HG02678 (cell line): ENCODE measurements around the gene TMEM256.

ENCODE experiments used
- ATAC-seq: cut with Tn5 transposase; IDR thresholded peaks from one replicate; pipeline ENCODE4 v1.9.1; 2021; ENCODE audit warnings: mild to moderate bottlenecking, moderate library complexity; ENCODE audit not compliant: unreplicated experiment

TMEM256 gene

GRCh38 chr17:7431231-7431630 lies 27.3 kb upstream of the TMEM256 start:
- ATAC-seq, result no peak

DNA sequence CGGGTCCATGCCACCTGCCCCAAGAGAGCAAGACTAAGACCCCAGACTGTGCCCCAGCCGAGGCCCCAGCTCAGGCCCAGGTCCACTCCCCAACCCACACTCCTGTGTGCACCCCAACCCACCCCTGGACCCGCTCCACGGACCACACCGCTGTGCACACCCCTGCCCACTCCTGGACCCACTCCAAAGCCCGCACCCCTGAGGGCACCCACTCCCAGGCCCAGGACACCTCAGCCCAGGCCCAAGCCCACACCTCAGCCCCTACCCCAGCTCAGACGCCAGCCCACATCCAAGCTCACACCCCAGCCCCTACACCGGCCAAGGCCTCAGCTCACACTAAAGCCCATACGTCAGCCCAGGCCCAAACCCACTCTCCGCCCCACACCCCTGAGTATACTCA lies 25.8 kb upstream of the TMEM256 start:
- ATAC-seq, result no peak

GRCh38 chr17:7428557-7428956 lies 24.7 kb upstream of the TMEM256 start, which contains the start of gene SPEM3:
Gene SPEM3 (plus strand): TSS chr17:7428857. CDS start chr17:7428903, 46 bp downstream.
- no peak for ATAC-seq

DNA sequence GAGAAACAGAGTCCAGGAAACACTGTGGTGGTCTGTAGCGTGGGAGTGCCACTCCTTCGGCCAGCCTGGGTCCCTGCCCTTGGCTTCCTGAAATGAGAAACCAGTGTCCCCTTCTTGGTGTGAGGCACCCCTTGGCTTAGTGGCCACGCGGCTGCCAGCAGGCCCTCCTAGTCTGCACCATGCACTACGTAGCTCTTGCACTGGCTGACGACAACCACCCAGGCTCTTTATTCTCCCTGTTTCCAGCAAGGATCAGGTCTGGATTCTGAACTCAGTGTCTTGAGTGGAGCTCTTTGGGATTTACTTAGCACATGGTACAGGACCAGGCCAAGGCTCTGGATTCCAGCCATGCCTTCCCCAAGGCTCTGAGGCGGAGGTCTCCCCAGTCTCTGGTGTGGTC lies 23.7 kb upstream of the TMEM256 start:
- no peak for ATAC-seq

GRCh38 chr17:7426896-7427489 lies 23.1 kb upstream of the TMEM256 start:
- no peak for ATAC-seq

- no peak for ATAC-seq
Measured at GRCh38 chr17:7426203-7426863, 22.4 kb upstream of the TMEM256 start.

GRCh38 chr17:7425756-7426155 lies 21.9 kb upstream of the TMEM256 start:
- ATAC-seq, result no peak

DNA sequence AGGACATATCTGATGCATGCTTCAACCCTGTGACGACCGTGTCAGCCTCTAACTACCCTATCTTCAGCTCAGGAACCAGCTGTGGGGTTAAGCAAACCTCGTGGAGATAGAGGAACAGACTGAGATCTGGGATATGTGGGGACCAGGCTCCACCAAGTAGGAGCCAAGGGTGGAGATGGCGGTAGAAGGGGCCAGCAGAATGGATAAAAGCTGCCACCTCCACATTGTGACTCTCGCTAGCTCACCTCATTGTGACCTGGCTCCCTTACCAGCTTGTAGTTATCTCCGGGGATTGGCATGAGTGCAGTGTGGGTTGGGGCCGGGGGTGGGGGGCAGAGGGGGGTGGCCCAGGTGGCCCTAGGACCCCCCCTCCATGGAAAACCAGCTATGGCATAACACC lies 21.4 kb upstream of the TMEM256 start, which contains the start of gene SPEM2:
Gene SPEM2 (plus strand): TSS at position 301 of the 400 bp plus-strand sequence. CDS start 73 bp downstream, at position 374.
- ATAC-seq, result no peak

GRCh38 chr17:7423679-7424078 lies 19.8 kb upstream of the TMEM256 start:
- no peak for ATAC-seq

GRCh38 chr17:7421186-7421585 lies 17.3 kb upstream of the TMEM256 start:
- no peak for ATAC-seq

GRCh38 chr17:7419819-7420610 lies 16.1 kb upstream of the TMEM256 start, which contains the start of gene SPEM1:
Gene SPEM1 (plus strand): TSS chr17:7420324. CDS start chr17:7420385, 61 bp downstream.
- ATAC-seq, result no peak

DNA sequence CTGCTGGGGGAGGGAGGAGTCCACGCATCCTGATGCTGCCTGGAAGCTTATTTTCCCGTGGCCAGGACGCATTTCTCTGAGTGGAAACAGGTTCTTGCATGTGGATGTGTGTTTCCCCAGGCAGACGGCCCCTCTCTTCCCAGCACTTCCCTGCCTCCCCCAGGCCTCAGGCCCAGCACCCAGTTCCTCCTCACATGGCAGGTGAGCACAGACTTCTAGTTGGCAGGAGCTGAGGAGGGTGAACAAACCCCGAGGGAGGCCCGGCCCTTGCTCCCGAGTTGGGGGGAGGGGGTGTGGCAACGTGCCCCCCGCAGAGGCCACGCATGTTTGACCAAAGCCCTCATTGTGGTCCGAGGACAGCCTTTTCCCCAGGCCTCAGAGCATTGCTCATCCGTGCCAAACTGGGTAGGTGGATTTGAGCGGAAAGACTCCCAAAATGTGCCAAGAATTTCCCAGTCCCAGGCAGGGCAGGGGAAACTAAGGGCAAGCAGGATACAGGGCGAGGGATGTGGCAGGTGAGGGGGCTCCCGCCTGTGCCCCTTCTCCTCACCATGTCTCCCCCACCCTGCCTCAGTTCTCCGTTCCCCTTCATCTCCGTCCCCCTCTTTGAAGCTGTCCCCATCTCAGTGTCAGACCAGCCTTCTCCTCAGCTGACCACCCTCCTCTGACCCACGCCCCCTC lies 14.7 kb upstream of the TMEM256 start:
- no peak for ATAC-seq

DNA sequence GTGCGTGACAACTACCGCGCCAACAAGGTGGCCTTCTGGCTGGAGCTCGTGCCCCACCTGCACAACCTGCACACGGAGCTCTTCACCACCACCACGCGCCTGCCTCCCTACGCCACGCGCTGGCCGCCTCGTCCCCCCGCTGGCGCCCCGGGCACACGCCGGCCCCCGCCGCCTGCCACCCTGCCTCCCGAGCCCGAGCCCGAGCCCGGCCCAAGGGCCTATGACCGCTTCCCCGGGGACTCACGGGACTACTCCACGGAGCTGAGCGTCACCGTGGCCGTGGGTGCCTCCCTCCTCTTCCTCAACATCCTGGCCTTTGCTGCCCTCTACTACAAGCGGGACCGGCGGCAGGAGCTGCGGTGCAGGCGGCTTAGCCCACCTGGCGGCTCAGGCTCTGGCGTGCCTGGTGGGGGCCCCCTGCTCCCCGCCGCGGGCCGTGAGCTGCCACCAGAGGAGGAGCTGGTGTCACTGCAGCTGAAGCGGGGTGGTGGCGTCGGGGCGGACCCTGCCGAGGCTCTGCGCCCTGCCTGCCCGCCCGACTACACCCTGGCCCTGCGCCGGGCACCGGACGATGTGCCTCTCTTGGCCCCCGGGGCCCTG lies 13.3 kb upstream of the TMEM256 start:
- ATAC-seq, result no peak

DNA sequence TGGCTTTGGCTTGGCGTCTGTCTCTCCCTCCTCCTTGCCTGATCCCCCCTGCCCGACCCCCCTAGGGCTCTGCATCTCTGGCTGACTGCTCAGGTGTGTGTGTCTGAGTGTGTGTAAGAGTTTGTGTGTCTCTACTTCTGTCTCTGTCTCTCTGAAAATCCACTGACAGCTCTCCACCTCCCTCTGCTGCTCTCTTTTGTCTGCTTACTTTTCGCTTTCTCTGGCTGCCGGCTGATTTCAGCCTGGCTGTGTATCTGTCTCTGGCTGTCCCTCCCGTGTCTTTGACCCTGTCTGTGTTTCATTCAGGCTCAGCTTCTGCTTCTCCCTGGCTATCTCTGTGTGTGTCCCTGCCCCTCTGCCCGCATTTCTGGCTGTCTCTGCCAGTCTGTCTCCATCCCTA lies 12.4 kb upstream of the TMEM256 start:
- ATAC-seq, result no peak

GRCh38 chr17:7415784-7416183 lies 11.9 kb upstream of the TMEM256 start:
- no peak for ATAC-seq

GRCh38 chr17:7414837-7415236 lies 10.9 kb upstream of the TMEM256 start:
- ATAC-seq, result no peak

- ATAC-seq, result no peak
Measured at GRCh38 chr17:7413346-7413985, 9.6 kb upstream of the TMEM256 start.

- no peak for ATAC-seq
Measured at GRCh38 chr17:7411427-7411750, 7.5 kb upstream of the TMEM256 start.

- ATAC-seq, result no peak
Measured at GRCh38 chr17:7410634-7411426, 6.9 kb upstream of the TMEM256 start.

GRCh38 chr17:7409716-7410115 lies 5.8 kb upstream of the TMEM256 start:
- no peak for ATAC-seq
